GM12891 (cell line): ENCODE measurements around the gene HIPK2.

ENCODE experiments used
- DNase-seq: peaks from one replicate; pipeline ENCODE4 v3.0.0; 2011; ENCODE audit warnings: low spot score; ENCODE audit not compliant: insufficient read length
- FAIRE-seq: peaks from 2 replicates; lab custom pipeline; 2011; peaks lifted over from hg19 to GRCh38; lab: Jason Lieb, UNC
- PAX5 ChIP-seq: IDR thresholded peaks from 2 replicates; pipeline ENCODE4 v1.6.1; 2011; ENCODE audit warnings: low read length, moderate library complexity, mild to moderate bottlenecking; ENCODE audit not compliant: insufficient read depth, severe bottlenecking
- POLR2A ChIP-seq: IDR thresholded peaks from 2 replicates; pipeline ENCODE4 v1.6.1; 2011; ENCODE audit warnings: low read depth, low read length, control low read depth
- POLR2AphosphoS5 ChIP-seq: IDR thresholded peaks from 2 replicates; pipeline ENCODE4 v1.6.1; 2011; ENCODE audit warnings: low read depth, low read length, control low read depth
- POU2F2 ChIP-seq: IDR thresholded peaks from 2 replicates; pipeline ENCODE4 v1.6.1; 2011; ENCODE audit warnings: low read depth, mild to moderate bottlenecking, control low read depth, low read length, moderate library complexity
- SPI1 ChIP-seq: IDR thresholded peaks from 2 replicates; pipeline ENCODE4 v1.6.1; 2011; ENCODE audit warnings: low read depth, low read length, control low read depth
- TAF1 ChIP-seq: IDR thresholded peaks from 2 replicates; pipeline ENCODE4 v1.6.1; 2011; ENCODE audit warnings: low read depth, low read length, control low read depth

The HIPK2 gene

DNA sequence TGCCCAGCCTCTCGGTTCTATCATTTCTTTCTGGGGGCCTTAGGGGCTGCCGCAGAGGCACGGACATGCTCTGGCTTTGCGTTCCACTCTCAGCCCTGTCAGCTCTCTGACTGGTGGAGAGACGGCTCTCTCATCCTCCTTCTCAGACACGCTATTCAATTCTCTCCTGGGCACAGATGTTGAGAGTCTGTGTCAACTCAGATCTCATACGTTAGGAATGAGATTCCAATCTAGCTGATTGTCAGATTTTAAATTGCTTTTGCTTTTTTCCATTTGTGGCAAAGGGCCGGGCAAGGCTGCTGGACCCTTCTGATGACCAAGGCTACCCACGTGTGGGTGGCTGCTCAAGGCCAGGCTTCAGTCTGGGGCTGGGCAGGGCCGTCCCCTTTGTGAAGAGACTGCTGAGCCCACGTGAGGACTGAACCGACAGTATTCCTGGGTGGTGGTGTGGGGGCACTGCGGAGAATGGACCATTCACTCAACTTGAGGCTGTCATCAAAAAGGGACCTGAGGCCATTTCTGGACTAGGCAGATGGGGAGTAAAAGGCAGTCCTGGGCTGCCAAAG lies 182.8 kb downstream of the HIPK2 start:
- TF ChIP-seq SPI1 (no peak), PAX5 (no peak), POLR2A (no peak), TAF1 (no peak), POU2F2 (no peak), POLR2AphosphoS5 (no peak)
- FAIRE-seq (no peak), DNase-seq (no peak)

DNA sequence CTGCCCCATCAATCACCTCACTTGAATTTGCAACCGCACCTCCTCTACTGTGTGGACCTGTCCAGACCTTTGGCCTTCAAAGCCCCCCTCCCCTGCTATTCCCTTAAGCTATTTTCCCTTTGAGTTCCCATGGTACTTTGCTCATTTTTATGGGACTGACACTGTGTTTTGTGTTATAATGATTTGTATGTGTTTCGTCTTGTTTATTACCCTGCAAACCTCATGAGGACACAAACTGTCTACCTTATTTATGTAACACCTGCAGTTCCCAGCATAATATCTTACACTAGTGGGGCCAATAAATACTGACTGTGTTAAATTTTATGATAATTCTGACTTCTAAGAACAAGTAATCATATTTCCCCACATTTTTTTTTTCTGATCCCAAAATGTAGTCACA lies 183.7 kb downstream of the HIPK2 start:
- TF ChIP-seq POLR2AphosphoS5 (no peak), TAF1 (no peak), PAX5 (no peak), SPI1 (no peak), POU2F2 (no peak), POLR2A (no peak)
- DNase-seq (no peak), FAIRE-seq (no peak)

DNA sequence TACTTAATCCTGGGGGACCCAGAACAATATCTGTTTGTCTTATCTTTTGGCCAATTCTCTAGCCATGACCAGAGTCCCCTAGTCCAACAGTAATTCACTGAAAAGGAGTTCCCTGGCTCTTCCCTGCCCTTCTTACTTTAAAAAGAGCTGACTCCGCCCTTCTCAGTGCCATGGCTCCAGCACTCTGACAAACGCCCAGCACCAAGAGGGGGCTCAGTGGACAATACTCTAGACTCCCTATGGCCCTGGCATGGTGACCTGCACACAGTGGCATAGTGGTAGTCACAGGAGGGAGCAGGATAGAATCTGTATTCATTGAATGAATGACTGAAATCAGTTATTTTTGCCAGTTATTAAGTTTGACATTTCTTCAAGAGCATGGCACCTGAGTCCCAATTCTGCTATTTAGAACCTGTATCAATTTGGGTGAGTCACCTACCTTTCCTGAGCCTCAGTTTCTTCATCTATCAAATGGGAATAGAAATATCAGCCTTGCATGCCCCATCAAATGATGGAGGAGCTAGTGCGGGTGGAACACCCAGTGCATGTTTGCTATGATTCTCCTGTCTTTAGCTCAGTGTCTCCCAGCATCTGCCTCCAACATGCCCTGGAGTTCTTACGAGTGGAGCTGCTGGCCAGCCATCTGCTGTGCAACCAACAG lies 184.9 kb downstream of the HIPK2 start:
- DNase-seq (no peak), FAIRE-seq (no peak)
- no peak for TF ChIP-seq POLR2A
- no peak for TF ChIP-seq TAF1
- no peak for TF ChIP-seq POLR2AphosphoS5
- TF ChIP-seq POU2F2: no peak
- no peak for TF ChIP-seq PAX5
- TF ChIP-seq SPI1: no peak

DNA sequence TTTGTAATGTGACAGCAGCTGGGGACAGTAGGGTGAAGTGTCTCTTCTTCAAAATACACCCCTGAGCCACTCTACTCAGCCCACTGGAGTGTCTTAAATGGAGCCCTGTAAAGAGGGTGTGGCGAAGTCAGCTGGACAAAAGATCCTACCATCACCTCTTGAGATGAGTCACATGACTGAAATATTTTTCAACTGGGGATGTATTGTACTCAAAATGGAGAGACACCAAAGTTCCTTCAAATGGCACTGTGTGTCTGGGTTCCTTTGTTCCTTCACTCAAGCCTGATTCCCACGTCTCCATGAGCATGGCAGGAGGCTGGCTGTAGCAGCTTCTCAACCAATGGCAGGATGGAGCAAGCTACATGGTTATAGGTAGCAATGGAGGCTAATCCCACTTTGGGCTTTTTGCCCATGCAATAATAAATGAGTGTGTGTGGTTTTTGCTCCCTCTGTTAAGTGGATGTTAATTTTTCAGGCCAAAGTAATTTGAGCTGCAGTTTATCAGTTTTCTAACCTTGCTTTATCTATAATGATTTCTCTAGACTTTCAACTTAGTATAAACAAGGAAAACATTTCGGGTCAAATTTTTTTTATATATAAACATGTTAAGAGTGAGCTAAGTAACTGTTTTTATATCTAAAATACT lies 186.1 kb downstream of the HIPK2 start:
- DNase-seq (no peak), FAIRE-seq (no peak)
- TF ChIP-seq PAX5: no peak
- TF ChIP-seq POU2F2: no peak
- TF ChIP-seq TAF1: no peak
- TF ChIP-seq POLR2A: no peak
- TF ChIP-seq POLR2AphosphoS5: no peak
- no peak for TF ChIP-seq SPI1

DNA sequence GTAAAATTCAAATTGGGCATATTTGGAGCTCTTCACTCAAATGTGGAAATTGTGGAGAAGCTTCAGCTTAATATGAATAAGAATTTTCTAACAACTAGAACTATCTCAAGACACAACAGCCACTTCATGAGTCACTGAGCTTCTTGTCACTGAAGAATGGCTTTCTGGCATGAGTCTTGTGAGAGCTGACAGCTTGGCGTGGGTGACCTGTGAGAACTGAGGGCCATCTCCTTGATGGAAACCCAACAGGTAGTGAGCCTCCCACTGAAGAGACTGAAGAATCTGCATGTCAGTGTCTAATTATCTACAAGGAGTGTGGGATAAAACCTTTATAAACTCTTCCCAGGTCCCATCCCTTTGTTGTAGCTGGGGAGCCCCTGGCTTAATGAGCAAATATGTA lies 188.3 kb downstream of the HIPK2 start:
- no peak for DNase-seq
- TF ChIP-seq SPI1: no peak
- no peak for TF ChIP-seq PAX5
- TF ChIP-seq POU2F2: no peak
- no peak for TF ChIP-seq TAF1
- no peak for TF ChIP-seq POLR2A
- TF ChIP-seq POLR2AphosphoS5: no peak
- FAIRE-seq: no peak

DNA sequence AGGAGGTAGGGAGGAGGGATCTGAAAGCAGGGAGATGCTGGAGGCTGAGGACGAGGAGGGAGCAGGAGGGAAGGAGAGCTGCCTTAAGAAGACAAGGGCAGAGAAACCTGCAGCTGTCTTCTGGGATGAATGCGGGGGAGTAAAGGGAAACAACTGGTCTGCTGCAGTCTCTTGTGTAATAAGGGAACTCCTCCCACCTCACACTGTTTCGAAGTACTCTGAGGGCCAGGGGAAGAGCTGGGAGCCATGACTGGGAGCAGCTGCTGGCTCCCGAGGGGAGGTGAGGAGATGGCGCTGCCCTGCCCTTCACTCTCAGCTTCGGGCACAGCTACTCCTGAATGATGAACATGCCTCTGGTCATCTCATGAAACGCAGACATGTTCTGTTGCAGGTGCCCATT lies 189.2 kb downstream of the HIPK2 start:
- DNase-seq (no peak), FAIRE-seq (no peak)

DNA sequence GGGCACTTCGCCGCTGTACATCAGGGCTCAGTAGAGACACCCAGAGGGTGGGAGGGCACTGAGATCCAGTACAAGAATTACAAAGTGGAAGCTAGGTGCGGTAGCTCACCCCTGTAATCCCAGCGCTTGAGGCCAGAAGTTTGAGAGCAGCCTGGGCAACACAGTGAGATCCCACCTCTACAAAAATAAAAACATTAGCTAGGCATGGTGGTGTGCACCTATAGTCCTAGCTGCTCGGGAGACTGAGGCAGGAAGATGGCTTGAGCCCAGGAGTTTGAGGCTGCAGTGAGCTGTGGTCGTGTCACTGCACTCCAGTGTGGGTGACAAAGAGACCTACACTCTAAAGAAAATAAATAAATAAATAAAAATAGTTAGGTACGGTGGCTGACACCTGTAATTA lies 190.3 kb downstream of the HIPK2 start:
- FAIRE-seq: no peak
- no peak for DNase-seq
- TF ChIP-seq POLR2AphosphoS5 (no peak), POU2F2 (no peak), TAF1 (no peak), PAX5 (no peak), POLR2A (no peak), SPI1 (no peak)

More for the DNA sequence above, 189.2 kb downstream of the HIPK2 start:
- TF ChIP-seq POLR2AphosphoS5: no peak
- TF ChIP-seq POLR2A: no peak
- no peak for TF ChIP-seq TAF1
- peak; percentile 44 for TF ChIP-seq SPI1

DNA sequence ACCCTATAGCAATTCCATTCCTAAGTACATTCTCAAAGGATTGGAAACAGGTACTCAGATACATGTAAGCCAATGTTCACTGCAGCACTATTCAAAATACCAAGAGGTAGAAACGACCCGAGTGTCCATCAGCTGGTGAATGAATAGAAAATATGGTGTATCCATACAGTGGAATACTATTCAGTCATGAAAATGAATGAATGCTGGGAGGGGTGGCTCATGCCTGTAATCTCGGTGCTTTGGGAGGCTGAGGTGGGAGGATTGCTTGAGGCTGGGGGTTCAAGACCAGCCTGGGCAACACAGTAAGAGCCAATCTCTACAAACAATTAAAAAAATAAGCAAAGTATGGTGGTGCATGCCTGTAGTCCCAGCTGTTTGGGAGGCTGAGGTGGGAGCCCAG lies 191.5 kb downstream of the HIPK2 start:
- TF ChIP-seq POLR2AphosphoS5 (no peak), POLR2A (no peak)
- no peak for FAIRE-seq
- DNase-seq: no peak

DNA sequence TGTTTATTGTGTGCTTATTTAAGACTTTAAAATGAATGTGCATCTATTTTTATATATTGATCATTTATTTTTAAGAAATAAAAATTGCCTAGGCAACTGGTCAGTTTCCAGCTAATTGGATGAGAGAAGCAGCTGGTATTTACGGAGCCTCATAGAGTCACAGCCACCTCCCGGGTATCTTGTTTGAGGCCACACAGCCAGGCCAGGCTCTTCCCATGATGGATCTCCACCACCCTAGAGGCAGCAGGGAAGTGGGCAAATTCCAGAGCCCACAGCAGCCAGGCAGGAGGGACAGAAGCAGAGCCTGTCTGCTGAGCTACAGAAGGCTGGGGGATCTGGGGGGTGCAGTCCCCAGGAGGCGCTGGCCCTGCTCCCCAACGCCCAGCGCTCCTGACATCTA lies 192.8 kb downstream of the HIPK2 start:
- FAIRE-seq: no peak
- no peak for DNase-seq
- TF ChIP-seq TAF1: no peak
- no peak for TF ChIP-seq POU2F2
- TF ChIP-seq PAX5: no peak
- TF ChIP-seq POLR2AphosphoS5: no peak
- TF ChIP-seq SPI1: no peak
- TF ChIP-seq POLR2A: no peak

DNA sequence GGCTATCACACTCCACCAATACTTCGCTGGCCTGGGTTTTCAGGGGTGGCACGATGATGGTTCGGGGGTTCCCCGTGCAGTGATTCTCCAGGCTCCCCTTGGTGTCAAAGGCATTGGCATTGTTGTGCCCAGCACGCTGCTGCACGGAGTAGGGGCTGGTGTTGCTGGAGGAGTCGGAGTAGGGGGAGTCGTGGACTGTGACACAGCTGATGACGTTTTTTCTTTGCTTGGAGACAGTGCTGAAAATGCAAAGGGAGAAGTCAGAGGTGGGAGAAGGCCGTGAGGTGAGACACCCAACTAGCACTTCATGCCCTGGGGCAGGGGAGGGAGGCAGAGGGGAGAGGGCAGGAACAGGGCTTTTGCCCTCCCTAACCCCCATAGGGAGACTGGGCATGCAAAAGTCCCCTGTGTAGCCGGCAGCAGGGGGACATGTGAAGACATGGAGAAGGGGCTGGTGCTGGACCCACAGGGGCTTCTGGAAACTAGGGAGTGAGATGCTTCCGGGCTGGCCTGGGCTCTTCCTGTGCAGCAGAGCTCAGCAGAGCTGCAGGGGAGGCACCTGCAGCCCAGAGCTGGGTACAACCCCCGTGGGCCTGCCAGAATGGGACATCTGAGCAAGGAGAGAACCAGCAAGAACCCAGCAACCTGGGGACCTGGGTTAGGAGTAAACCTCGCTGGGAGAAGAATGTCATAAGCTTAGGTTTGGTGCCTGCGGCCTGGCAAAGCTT lies 193.8 kb downstream of the HIPK2 start:
- no peak for TF ChIP-seq TAF1
- TF ChIP-seq POLR2A: no peak
- TF ChIP-seq POU2F2: no peak
- no peak for TF ChIP-seq POLR2AphosphoS5
- no peak for TF ChIP-seq PAX5
- TF ChIP-seq SPI1: no peak
- DNase-seq: no peak
- FAIRE-seq: no peak
